ENCODE results near the gene HMCN1. TPM values are rescaled to one million over a fixed set of nuclear protein-coding genes. Genes with fewer than 3 reads are reported as not detected.

Gene HMCN1
- total RNA-seq, 1 experiment from 2014 or later = 0.23 TPM

DNA sequence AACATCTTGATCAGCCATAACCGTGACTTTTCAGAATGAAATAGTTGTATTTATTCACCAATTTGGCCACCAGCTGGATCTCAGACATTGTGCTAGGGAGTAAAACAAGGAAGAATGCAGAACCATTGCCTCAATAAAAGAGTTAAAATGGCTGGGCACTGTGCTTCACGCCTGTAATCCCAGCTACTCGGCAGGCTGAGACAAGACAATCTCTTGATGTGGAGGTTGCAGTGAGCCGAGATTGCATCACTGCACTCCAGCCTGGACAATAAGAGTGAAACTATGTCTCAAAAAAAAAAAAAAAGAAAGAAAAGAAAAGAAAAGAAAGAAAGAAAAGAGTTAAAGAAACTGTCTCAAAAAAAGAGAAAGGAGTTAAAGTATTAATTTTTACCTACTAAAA lies 441.4 kb downstream of the HMCN1 start:
- intact Hi-C loops (cut with micrococcal nuclease; ENCODE audit: unreplicated experiment) (no loop called here), in situ Hi-C loops (cut with HindIII; ENCODE audit: low pct_unique_long_range_greater_than_20kb, low sequenced_read_pairs) (no loop called here)
- ATAC-seq (no peak), DNase-seq (ENCODE audit: low read depth, low spot score) (no peak)
- H3K27ac ChIP-seq (ENCODE audit: low read length) = no peak overlapping the region
- H3K36me3 ChIP-seq (ENCODE audit: control insufficient read depth, insufficient read depth, low read length) = no peaks in the 10 kb centered on the region
- TF ChIP-seq CTCF (IDR thresholded peaks at IDR 0.05) (no peak), TCF7L2 (IDR thresholded peaks at IDR 0.05; ENCODE audit: low read depth, low read length) (no peak), SIN3A (IDR thresholded peaks at IDR 0.05; ENCODE audit: borderline replicate concordance, insufficient read depth, low read depth, low read length) (no peak), POLR2AphosphoS5 (IDR thresholded peaks at IDR 0.05; ENCODE audit: low read depth, low read length) (no peak), REST (IDR thresholded peaks at IDR 0.05; ENCODE audit: insufficient read depth in 1 of 2, low read depth in 2 of 2, low read length in 1 of 2) (no peak)
- H3K4me3 ChIP-seq (ENCODE audit: low read depth in 2 of 2, low read length in 2 of 2) = no peak overlapping the region
- H3K4me1 ChIP-seq (ENCODE audit: control insufficient read depth, insufficient read depth, low read length) = no peaks in the 10 kb centered on the region
- ChIA-PET POLR2A (no interaction called here), CTCF (no interaction called here)
- no TSS peak for BruUV-seq (replicated peaks)
- H3K27me3 ChIP-seq (ENCODE audit: control insufficient read depth, insufficient read depth, low read length) = no peaks in the 10 kb centered on the region
- no peaks in the 10 kb centered on the region for H3K9me3 ChIP-seq (ENCODE audit: control insufficient read depth, insufficient read depth, low read depth, low read length)

- in situ Hi-C loops (cut with HindIII; ENCODE audit: low pct_unique_long_range_greater_than_20kb, low sequenced_read_pairs) = no loop called here
- ATAC-seq (no peak), DNase-seq (ENCODE audit: low read depth, low spot score) (no peak)
- H3K4me1 ChIP-seq (ENCODE audit: control insufficient read depth, insufficient read depth, low read length) = no peaks in the 10 kb centered on the region
- no peak overlapping the region for H3K27ac ChIP-seq (ENCODE audit: low read length)
- no peaks in the 10 kb centered on the region for H3K27me3 ChIP-seq (ENCODE audit: control insufficient read depth, insufficient read depth, low read length)
- ChIA-PET POLR2A (no interaction called here), CTCF (no interaction called here)
- BruUV-seq (replicated peaks) = no TSS peak
- no peaks in the 10 kb centered on the region for H3K36me3 ChIP-seq (ENCODE audit: control insufficient read depth, insufficient read depth, low read length)
- intact Hi-C loops (cut with micrococcal nuclease; ENCODE audit: unreplicated experiment) = no loop called here
- no peaks in the 10 kb centered on the region for H3K9me3 ChIP-seq (ENCODE audit: control insufficient read depth, insufficient read depth, low read depth, low read length)
- TF ChIP-seq TCF7L2 (IDR thresholded peaks at IDR 0.05; ENCODE audit: low read depth, low read length) (no peak), SIN3A (IDR thresholded peaks at IDR 0.05; ENCODE audit: borderline replicate concordance, insufficient read depth, low read depth, low read length) (no peak)
- H3K4me3 ChIP-seq (ENCODE audit: low read depth in 2 of 2, low read length in 2 of 2) = peak overlapping the region in 1 of 2 experiments; percentile 31; a peak in 3 of 4 replicates
Observed at GRCh38 chr1:186178426-186179043, 444.3 kb downstream of the HMCN1 start.

DNA sequence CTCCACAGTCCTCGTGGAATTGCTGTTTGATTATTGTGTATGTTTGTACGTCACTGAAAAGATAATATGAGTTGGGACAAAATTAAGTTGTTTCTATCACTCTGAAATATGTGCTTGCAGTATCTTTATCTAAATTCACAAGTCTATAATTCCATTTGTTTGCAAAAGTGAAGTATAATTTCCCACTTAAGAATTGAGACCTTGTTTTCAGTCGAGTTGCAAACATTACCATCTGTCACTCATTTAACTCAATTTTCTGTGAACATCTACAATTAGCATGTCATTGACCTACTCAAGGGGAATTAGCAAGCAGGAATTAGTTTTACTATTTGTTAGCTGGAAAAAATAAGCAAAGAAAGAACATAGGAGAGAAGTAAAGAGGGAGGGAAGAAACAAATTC lies 445.0 kb downstream of the HMCN1 start:
- peak overlapping the region in 1 of 2 experiments; percentile 31; a peak in 3 of 4 replicates for H3K4me3 ChIP-seq (ENCODE audit: low read depth in 2 of 2, low read length in 2 of 2)
- CTCF ChIA-PET = no interaction called here
- POLR2A ChIA-PET = no interaction called here
- in situ Hi-C loops (cut with HindIII; ENCODE audit: low pct_unique_long_range_greater_than_20kb, low sequenced_read_pairs) (no loop called here), intact Hi-C loops (cut with micrococcal nuclease; ENCODE audit: unreplicated experiment) (no loop called here)
- no TSS peak for BruUV-seq (replicated peaks)
- H3K4me1 ChIP-seq (ENCODE audit: control insufficient read depth, insufficient read depth, low read length) = no peaks in the 10 kb centered on the region
- TF ChIP-seq CTCF (IDR thresholded peaks at IDR 0.05) (no peak), POLR2AphosphoS5 (IDR thresholded peaks at IDR 0.05; ENCODE audit: low read depth, low read length) (no peak), REST (IDR thresholded peaks at IDR 0.05; ENCODE audit: insufficient read depth in 1 of 2, low read depth in 2 of 2, low read length in 1 of 2) (no peak), SIN3A (IDR thresholded peaks at IDR 0.05; ENCODE audit: borderline replicate concordance, insufficient read depth, low read depth, low read length) (no peak)
- no peak overlapping the region for H3K27ac ChIP-seq (ENCODE audit: low read length)
- DNase-seq (ENCODE audit: low read depth, low spot score) (no peak), ATAC-seq (no peak)
- H3K27me3 ChIP-seq (ENCODE audit: control insufficient read depth, insufficient read depth, low read length) = no peaks in the 10 kb centered on the region
- no peaks in the 10 kb centered on the region for H3K9me3 ChIP-seq (ENCODE audit: control insufficient read depth, insufficient read depth, low read depth, low read length)
- H3K36me3 ChIP-seq (ENCODE audit: control insufficient read depth, insufficient read depth, low read length) = no peaks in the 10 kb centered on the region

All from Panc1 (cell line).